C4-2B (cell line): ENCODE data around the gene LUZP1.

Experiments
- H3K27ac ChIP-seq: fragments of 450-650 bp; 2 replicates; pipeline ENCODE4 v1.5.1; 2017
- ZFX ChIP-seq: fragments of 450-650 bp; IDR thresholded peaks from 2 replicates; pipeline ENCODE4 v1.6.1; 2017
- TF ChIP-seq, protein P1 (sequence below): fragments of 450-650 bp; conservative IDR thresholded peaks from 2 replicates; pipeline ENCODE4 v1.5.1; 2017; ENCODE audit warnings: mild to moderate bottlenecking

Gene LUZP1

DNA sequence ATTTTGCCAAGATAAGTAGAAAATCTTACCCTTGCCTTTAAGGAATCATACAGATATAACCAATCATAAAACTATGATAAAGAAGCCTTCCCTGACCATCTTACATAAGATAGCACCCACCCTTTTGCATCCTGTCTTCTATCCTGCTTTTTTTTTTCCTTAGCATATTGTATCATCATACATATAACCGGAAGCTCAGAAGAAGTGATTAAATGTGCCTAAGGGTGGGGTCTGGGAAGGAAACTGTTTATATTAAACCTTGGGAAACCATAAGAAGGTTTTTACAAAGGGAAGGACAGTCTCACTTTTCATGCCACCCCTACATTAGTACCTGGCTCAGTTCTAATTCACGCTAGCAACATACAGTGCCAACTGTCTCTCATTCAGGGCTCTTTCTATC is 66.8 kb downstream of the LUZP1 start:
- H3K27ac ChIP-seq = no peak overlapping the region
- no peak for TF ChIP-seq ZFX
- TF ChIP-seq, protein P1, sequence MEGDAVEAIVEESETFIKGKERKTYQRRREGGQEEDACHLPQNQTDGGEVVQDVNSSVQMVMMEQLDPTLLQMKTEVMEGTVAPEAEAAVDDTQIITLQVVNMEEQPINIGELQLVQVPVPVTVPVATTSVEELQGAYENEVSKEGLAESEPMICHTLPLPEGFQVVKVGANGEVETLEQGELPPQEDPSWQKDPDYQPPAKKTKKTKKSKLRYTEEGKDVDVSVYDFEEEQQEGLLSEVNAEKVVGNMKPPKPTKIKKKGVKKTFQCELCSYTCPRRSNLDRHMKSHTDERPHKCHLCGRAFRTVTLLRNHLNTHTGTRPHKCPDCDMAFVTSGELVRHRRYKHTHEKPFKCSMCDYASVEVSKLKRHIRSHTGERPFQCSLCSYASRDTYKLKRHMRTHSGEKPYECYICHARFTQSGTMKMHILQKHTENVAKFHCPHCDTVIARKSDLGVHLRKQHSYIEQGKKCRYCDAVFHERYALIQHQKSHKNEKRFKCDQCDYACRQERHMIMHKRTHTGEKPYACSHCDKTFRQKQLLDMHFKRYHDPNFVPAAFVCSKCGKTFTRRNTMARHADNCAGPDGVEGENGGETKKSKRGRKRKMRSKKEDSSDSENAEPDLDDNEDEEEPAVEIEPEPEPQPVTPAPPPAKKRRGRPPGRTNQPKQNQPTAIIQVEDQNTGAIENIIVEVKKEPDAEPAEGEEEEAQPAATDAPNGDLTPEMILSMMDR = no peak

DNA sequence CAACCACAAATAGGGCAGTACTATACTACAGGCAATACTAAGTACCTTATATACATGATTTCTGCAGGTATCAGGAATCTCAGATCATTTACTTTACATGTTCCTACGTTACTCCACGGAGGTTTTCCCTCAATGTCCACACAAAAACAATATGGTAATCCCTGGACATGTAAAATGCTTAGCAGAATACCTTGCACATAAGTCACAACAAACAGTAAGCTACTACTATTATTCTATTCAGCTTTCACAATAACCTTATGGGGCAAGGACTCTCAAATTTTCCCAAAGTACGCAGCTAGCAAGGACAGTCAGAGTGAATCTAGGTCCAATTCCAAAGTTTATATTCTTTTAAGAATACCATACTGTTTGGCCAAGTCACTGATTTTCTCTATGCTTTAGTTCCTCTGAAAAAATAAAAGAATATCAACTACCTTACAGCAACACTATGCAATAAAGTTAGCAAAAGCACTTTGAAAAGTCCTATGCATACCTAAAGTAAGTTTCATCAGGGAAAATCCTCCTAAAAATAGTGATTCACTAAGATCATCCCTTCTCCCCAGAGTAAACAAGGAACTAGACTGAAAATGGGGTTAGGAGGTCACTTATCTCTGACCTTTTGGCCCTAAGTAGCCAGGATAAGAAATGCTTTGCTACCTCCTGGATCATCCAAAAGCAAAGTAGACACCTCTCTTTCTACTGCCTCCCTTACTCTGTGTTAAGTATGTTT is 67.4 kb downstream of the LUZP1 start:
- TF ChIP-seq, protein P1 = no peak
- no peak for TF ChIP-seq ZFX
- no peak overlapping the region for H3K27ac ChIP-seq

GRCh38 chr1:23100074-23100748 is 68.4 kb downstream of the LUZP1 start:
- H3K27ac ChIP-seq = no peak overlapping the region
- TF ChIP-seq, protein P1 = no peak

DNA sequence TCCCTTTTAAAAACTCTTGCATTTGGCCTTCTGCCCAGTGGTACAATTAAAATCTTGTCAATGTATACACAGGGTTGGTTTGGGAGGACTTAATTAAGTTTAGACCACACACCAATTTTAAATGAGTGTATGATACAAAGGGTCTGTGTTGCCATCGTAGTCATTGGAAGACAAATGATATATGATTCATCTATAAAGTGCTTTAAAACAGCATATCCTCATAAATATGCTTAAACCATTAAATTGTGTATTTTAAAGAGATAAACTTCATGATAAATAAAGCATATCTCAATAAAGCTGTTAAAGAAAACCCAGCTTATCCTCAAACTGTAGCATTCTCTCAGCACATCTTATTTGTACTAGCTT is 69.5 kb downstream of the LUZP1 start:
- no peak overlapping the region for H3K27ac ChIP-seq

GRCh38 chr1:23098463-23099170 is 70.0 kb downstream of the LUZP1 start:
- TF ChIP-seq, protein P1 = peak; percentile 81
- TF ChIP-seq ZFX = no peak
- no peak overlapping the region for H3K27ac ChIP-seq

More for the DNA sequence above, 69.5 kb downstream of the LUZP1 start:
- TF ChIP-seq ZFX = no peak
- TF ChIP-seq, protein P1 = no peak

- no peak overlapping the region for H3K27ac ChIP-seq
- no peak for TF ChIP-seq ZFX
- TF ChIP-seq, protein P1 = no peak
Measured at GRCh38 chr1:23097316-23097715, 71.3 kb downstream of the LUZP1 start.

GRCh38 chr1:23092447-23092846 is 76.2 kb downstream of the LUZP1 start:
- TF ChIP-seq ZFX = no peak
- TF ChIP-seq, protein P1 = no peak
- H3K27ac ChIP-seq = no peak overlapping the region
